Testis (tissue), 3 donors: Measurements from ENCODE around the gene SUPT20H. TPM values are rescaled to one million over a fixed set of nuclear protein-coding genes. Genes with fewer than 3 reads are reported as not detected.

Experiments
- DNase-seq: peaks from one replicate; pipeline ENCODE4 v3.0.0-alpha.2; 2019
- H3K27ac ChIP-seq, 2 donors: fragments of 200-600 bp; sonication (generic); one replicate each; pipeline ENCODE4 v1.5.1; 2019
- H3K27me3 ChIP-seq: fragments of 200-600 bp; sonication (generic); one replicate; pipeline ENCODE4 v1.5.1; 2019
- H3K36me3 ChIP-seq: fragments of 200-600 bp; sonication (generic); one replicate; pipeline ENCODE4 v1.5.1; 2017; ENCODE audit warnings: low read depth; ENCODE audit errors: missing control alignments
- H3K4me1 ChIP-seq: fragments of 200-600 bp; sonication (generic); one replicate; pipeline ENCODE4 v1.5.1; 2019
- H3K4me3 ChIP-seq, 2 donors: fragments of 200-600 bp; sonication (generic); one replicate each; pipeline ENCODE4 v1.5.1; 2017 to 2019
- H3K9me3 ChIP-seq: fragments of 200-600 bp; sonication (generic); one replicate; pipeline ENCODE4 v1.5.1; 2017
- CTCF ChIP-seq, 3 experiments: fragments of 450-650 bp in 2 of 3; fragments of 200-600 bp in 1 of 3; sonication (generic) in 1 of 3; IDR thresholded peaks; one replicate each; pipeline ENCODE4 v1.5.1; 2016 to 2019; ENCODE audit warnings: antibody characterized with exemption in 3 of 3, mild to moderate bottlenecking in 2 of 3, moderate library complexity in 1 of 3
- POLR2A ChIP-seq: fragments of 450-650 bp; IDR thresholded peaks from one replicate; pipeline ENCODE4 v1.6.1; 2017; ENCODE audit warnings: antibody characterized with exemption, mild to moderate bottlenecking, moderate library complexity
- WGBS, 2 donors: methylation state at CpG; one replicate each; pipeline ENCODE4 v1.1.5; 2018; 5-methylcytosine and 5-hydroxymethylcytosine counted together
- intact Hi-C: fragments of 100-400 bp; cut with DNase I; formaldehyde crosslinking; loops from one replicate; pipeline ENCODE4 v1.15.1; 2023; ENCODE audit warnings: low total_unique reads
- polyA plus RNA-seq: library from polyadenylated mRNA; stranded (reverse); fragments of 350-450 nt; fragmentation: Illumina TruSeq; extraction: RNeasy Lipid Tissue Mini Kit (QIAGEN cat#74804); gene quantifications from one replicate; pipeline ENCODE4 v1.2.3, GENCODE V29; 2014; ENCODE audit warnings: low read depth, low replicate concordance; ENCODE audit not compliant: insufficient read depth
- total RNA-seq, 2 donors: library from RNA; depleted of rRNA; stranded (reverse); fragments of >200 nt; gene quantifications; one replicate each; pipeline ENCODE4 v1.2.3, GENCODE V29; 2016

SUPT20H gene
- total and polyA plus RNA-seq, 3 donors from 2014 or later, result 109 to 176 (median 119) TPM

DNA sequence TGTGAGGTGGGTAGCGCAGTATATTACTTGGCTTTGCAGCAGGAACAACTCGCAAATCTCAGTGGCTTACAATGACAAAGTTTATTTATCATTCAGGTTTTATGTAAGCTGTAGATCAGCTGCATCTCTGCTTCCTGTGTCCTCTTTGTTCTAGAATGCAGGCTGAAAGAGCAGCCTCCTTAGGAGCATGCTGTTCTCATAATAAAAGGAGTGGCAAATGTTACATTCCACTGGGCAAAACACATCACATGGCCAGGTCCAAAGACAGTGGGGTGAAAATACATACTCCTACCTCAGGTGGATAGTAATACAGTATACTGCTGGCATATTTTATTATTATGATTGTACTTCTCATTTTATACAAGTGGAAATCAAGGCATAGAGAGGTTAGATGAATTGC, 47.2 kb upstream of the SUPT20H start:
- Histone ChIP-seq H3K36me3 (no peaks in the 10 kb centered on the region), H3K27me3 (no peaks in the 10 kb centered on the region), H3K9me3 (no peaks in the 10 kb centered on the region), H3K4me1 (no peaks in the 10 kb centered on the region), H3K27ac (no peak overlapping the region), H3K4me3 (no peak overlapping the region)
- no peak for TF ChIP-seq CTCF (IDR thresholded peaks at IDR 0.05)
- no peak for TF ChIP-seq POLR2A
- WGBS, 2 donors, result 39 to 48% methylated on average over 2 of the region's 2 CpGs
- intact Hi-C loops, result no loop called here
- no peak for DNase-seq

- no peaks in the 10 kb centered on the region for H3K27me3 ChIP-seq
- TF ChIP-seq POLR2A, result no peak
- no peak for TF ChIP-seq CTCF (IDR thresholded peaks at IDR 0.05)
- DNase-seq, result peak; percentile 46
- 65 to 78% methylated on average over 2 to 26 of the region's 26 CpGs for WGBS, 2 donors
- no peaks in the 10 kb centered on the region for H3K9me3 ChIP-seq
- intact Hi-C loops, result no loop called here
- H3K36me3 ChIP-seq, result no peaks in the 10 kb centered on the region
- H3K4me1 ChIP-seq, result no peaks in the 10 kb centered on the region
- peak within 1 kb of the TSS; percentile 65 to 68 for H3K27ac ChIP-seq
- peak within 1 kb of the TSS; percentile 46 to 62 for H3K4me3 ChIP-seq
These were observed 45.8 kb upstream of the SUPT20H start, which contains the start of gene CSNK1A1L for GRCh38 chr13:37105251-37105714. Gene CSNK1A1L (minus strand): TSS chr13:37105664. CDS start chr13:37105256, 408 bp downstream.

- no peaks in the 10 kb centered on the region for H3K36me3 ChIP-seq
- WGBS, 2 donors, result 50 to 58% methylated on average over 4 of the region's 4 CpGs
- TF ChIP-seq POLR2A (no peak), CTCF (IDR thresholded peaks at IDR 0.05) (no peak)
- no peak overlapping the region for H3K4me3 ChIP-seq
- H3K4me1 ChIP-seq, result no peaks in the 10 kb centered on the region
- H3K27ac ChIP-seq, result no peak overlapping the region
- H3K27me3 ChIP-seq, result no peaks in the 10 kb centered on the region
- intact Hi-C loops, result no loop called here
- DNase-seq, result no peak
- no peaks in the 10 kb centered on the region for H3K9me3 ChIP-seq
These were observed 43.4 kb upstream of the SUPT20H start for GRCh38 chr13:37102896-37103295.

DNA sequence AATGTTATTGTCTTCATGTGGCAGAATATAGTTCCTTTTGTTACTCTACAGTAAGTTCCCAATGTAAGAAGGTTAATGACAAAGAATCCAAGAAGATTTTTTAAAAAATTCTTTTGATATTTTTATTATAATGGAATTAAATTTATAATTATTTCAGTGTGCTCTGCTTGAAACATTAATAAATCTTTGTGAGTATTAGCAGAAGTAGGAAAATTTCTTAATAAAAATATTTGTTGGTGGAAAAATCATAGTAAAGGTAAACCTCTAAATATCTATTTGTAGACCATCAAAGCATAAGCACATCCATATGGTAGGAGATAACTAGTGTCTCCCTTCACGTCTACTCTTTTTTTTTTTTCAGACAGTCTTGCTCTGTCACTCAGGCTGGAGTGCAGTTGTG, 41.7 kb upstream of the SUPT20H start:
- WGBS, 2 donors, result 60 to 63% methylated on average over 1 of the region's 1 CpG
- TF ChIP-seq POLR2A (no peak), CTCF (IDR thresholded peaks at IDR 0.05) (no peak)
- H3K9me3 ChIP-seq, result no peaks in the 10 kb centered on the region
- no peaks in the 10 kb centered on the region for H3K27me3 ChIP-seq
- H3K36me3 ChIP-seq, result no peaks in the 10 kb centered on the region
- intact Hi-C loops, result no loop called here
- no peak overlapping the region for H3K27ac ChIP-seq
- H3K4me3 ChIP-seq, result no peak overlapping the region
- H3K4me1 ChIP-seq, result no peaks in the 10 kb centered on the region
- DNase-seq, result no peak

DNA sequence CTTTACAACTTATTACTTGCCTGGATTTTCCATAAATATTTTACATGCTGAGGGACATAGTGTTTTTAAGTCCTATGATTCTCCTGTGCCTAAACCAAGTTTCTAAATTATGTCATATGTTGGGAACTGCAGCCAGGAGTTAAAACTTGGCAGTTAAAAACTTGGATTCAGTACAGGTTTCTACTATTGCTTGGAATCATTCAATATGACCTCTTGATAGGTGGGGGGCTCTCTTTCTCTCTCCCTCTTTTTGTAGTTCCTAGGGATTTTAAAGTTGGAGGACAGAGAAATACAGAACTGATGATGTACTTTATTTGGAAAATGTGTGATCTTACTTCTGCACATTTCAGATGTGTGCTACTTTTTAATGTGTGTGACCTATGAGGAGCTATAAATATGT, 41.2 kb upstream of the SUPT20H start:
- H3K9me3 ChIP-seq, result no peaks in the 10 kb centered on the region
- no peaks in the 10 kb centered on the region for H3K4me1 ChIP-seq
- TF ChIP-seq POLR2A (no peak), CTCF (IDR thresholded peaks at IDR 0.05) (no peak)
- H3K27me3 ChIP-seq, result no peaks in the 10 kb centered on the region
- intact Hi-C loops, result no loop called here
- no peak overlapping the region for H3K4me3 ChIP-seq
- DNase-seq, result no peak
- H3K36me3 ChIP-seq, result no peaks in the 10 kb centered on the region
- no peak overlapping the region for H3K27ac ChIP-seq
